ENCODE data around the gene HSPG2. TPM values are rescaled to one million over a fixed set of nuclear protein-coding genes. Genes with fewer than 3 reads are reported as not detected.

HSPG2 gene
- total and polyA plus RNA-seq, 2 of the 13 experiments (the other 11 are each of a cell fraction or from before 2014, with no cell fraction given), result 9.1 to 13.1 TPM

DNA sequence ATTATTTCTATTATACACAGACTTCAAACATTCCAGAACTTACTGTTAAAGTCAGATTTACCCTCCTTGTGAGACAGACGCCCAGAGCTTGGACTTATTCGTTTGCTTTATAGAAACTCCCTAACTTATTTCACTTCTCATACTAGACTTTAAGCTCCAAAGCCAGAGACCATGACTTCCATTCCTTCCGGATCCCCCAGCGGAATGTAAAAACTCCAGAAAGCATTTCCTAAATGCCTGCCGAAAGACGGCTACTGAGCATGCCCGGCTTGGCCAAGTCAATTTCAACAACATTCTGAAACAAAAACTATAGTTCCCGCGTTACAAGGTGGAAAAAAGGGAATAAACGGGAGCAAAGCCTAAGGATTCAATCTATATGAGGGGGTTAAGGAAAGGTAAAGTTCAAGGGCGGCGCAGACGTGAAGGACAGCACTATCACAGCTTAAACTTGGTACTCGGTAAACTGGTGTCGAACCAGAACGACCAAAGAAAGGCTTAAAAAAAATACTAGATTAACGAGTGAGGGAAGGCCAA, 155.2 kb downstream of the HSPG2 start (continued):
- TF ChIP-seq MXD4 (CRISPR knock-in tag; IDR thresholded peaks at IDR 0.05), result no peak
- TF ChIP-seq SAP130 (CRISPR knock-in tag; IDR thresholded peaks at IDR 0.05; ENCODE audit: low read depth), result peak; percentile 11
- TF ChIP-seq ATF1 (CRISPR knock-in tag; IDR thresholded peaks at IDR 0.05), result peak; percentile 28; the same call in 1 of the 2 replicates
- no peak for TF ChIP-seq PPARG (CRISPR knock-in tag; conservative IDR thresholded peaks at IDR 0.05)
- peak; percentile 53 for TF ChIP-seq TEAD3 (CRISPR knock-in tag; optimal IDR thresholded peaks at IDR 0.05; ENCODE audit: borderline replicate concordance)
- 0 out of 2 replicates have a peak, but pooled peaks have one; percentile 49 for TF ChIP-seq CREM (IDR thresholded peaks at IDR 0.05)
- no peak for TF ChIP-seq CREM (CRISPR knock-in tag; IDR thresholded peaks at IDR 0.05)
- TF ChIP-seq ZNF414 (CRISPR knock-in tag; IDR thresholded peaks at IDR 0.05), result 0 out of 2 replicates have a peak, but pooled peaks have one; percentile 13
- TF ChIP-seq ZNF550 (CRISPR knock-in tag; IDR thresholded peaks at IDR 0.05; ENCODE audit: borderline replicate concordance), result no peak
- peak; percentile 54; the same call in 1 of the 2 replicates for TF ChIP-seq PHF21A (CRISPR knock-in tag; IDR thresholded peaks at IDR 0.05)
- TF ChIP-seq MEIS2 (CRISPR knock-in tag; IDR thresholded peaks at IDR 0.05), result no peak

GRCh38 chr1:21779613-21780521, 157.2 kb downstream of the HSPG2 start:
- ChIA-PET POLR2A (no interaction called here), CTCF (ENCODE audit: low intra/inter-chr PET ratio, low total read pairs) (no interaction called here)
- intact Hi-C loops (cut with micrococcal nuclease; ENCODE audit: unreplicated experiment), result loop anchor here (5.0 kb wide), 1 partner anchor 548 kb away; no protein-coding TSS in a partner anchor
- DNase-seq (ENCODE audit: low spot score) (no peak), ATAC-seq (no peak), FAIRE-seq (no peak)
- Histone ChIP-seq H3K27ac (ENCODE audit: extremely low read length, insufficient read depth, low read length) (no peak overlapping the region), H3K79me2 (ENCODE audit: insufficient read depth, low read length) (peaks cover 66% of the 10 kb centered on the region), H3K9me3 (ENCODE audit: low read length) (no peaks in the 10 kb centered on the region), H3K4me3 (replicated peaks in 1 of 3; ENCODE audit: insufficient read depth in 1 of 3, low read depth in 2 of 3, low read length in 3 of 3) (no peak overlapping the region; a peak in 1 of 6 replicates), H3K36me3 (replicated peaks in 1 of 2; ENCODE audit: control insufficient read depth in 1 of 2, insufficient read depth in 2 of 2, low read length in 2 of 2) (0 out of 5 replicates have a peak, but pooled peaks cover 0 to 3% of the 10 kb centered on the region in 2 experiments), H2AFZ (ENCODE audit: low read length) (no peak overlapping the region), H3K27me3 (ENCODE audit: control insufficient read depth in 1 of 2, insufficient read depth in 2 of 2, low read length in 2 of 2) (no peaks in the 10 kb centered on the region; a peak in 1 of 5 replicates), H3K4me2 (ENCODE audit: low read depth, low read length) (peak overlapping the region; percentile 19; the same call in 1 of the 2 replicates), H3K9ac (ENCODE audit: insufficient read depth, low read depth, low read length) (no peak overlapping the region), H3K4me1 (ENCODE audit: insufficient read depth, low read length) (peaks cover 61% of the 10 kb centered on the region), H4K20me1 (ENCODE audit: insufficient read depth, low read length) (peaks cover 37% of the 10 kb centered on the region)
- in situ Hi-C loops (cut with HindIII; ENCODE audit: extremely low pct_ligation_motif_present, low pct_unique_long_range_greater_than_20kb), result no loop called here
- TF ChIP-seq ZNF510 (CRISPR knock-in tag; IDR thresholded peaks at IDR 0.05; ENCODE audit: low read depth) (no peak), MTF1 (CRISPR knock-in tag; IDR thresholded peaks at IDR 0.05) (no peak)
- 97% methylated on average over 12 of the region's 12 CpGs for WGBS (ENCODE audit: low lambda C conversion rate)
- BruUV-seq (replicated peaks), result TSS peak; percentile 8
